HEK293 (cell line): ENCODE results near the gene MTPN.

ENCODE experiments used
- EGR2 ChIP-seq: fragments of 450-650 bp; formaldehyde crosslinking; IDR thresholded peaks from 2 replicates; pipeline ENCODE4 v1.5.1; 2016; ENCODE audit warnings: low read depth, missing biosample characterization, missing genetic modification characterization
- GLI4 ChIP-seq: fragments of 450-650 bp; formaldehyde crosslinking; IDR thresholded peaks from 2 replicates; pipeline ENCODE4 v1.5.1; 2016; ENCODE audit warnings: missing biosample characterization, missing genetic modification characterization
- PRDM10 ChIP-seq: fragments of 450-650 bp; formaldehyde crosslinking; IDR thresholded peaks from 2 replicates; pipeline ENCODE4 v1.5.1; 2016; ENCODE audit warnings: missing biosample characterization, missing genetic modification characterization
- ZFHX2 ChIP-seq: fragments of 450-650 bp; formaldehyde crosslinking; conservative IDR thresholded peaks from 2 replicates; pipeline ENCODE4 v1.5.1; 2016; ENCODE audit warnings: missing biosample characterization, missing genetic modification characterization
- ZFP37 ChIP-seq: fragments of 450-650 bp; formaldehyde crosslinking; IDR thresholded peaks from 2 replicates; pipeline ENCODE4 v1.5.1; 2016; ENCODE audit warnings: missing biosample characterization, missing genetic modification characterization
- ZNF121 ChIP-seq: fragments of 450-650 bp; formaldehyde crosslinking; IDR thresholded peaks from 2 replicates; pipeline ENCODE4 v1.5.1; 2016; ENCODE audit warnings: missing biosample characterization, missing genetic modification characterization
- ZNF184 ChIP-seq: fragments of 450-650 bp; IDR thresholded peaks from 2 replicates; pipeline ENCODE4 v1.5.1; 2018; ENCODE audit warnings: missing biosample characterization, mild to moderate bottlenecking, missing genetic modification characterization
- ZNF311 ChIP-seq: fragments of 450-650 bp; formaldehyde crosslinking; IDR thresholded peaks from 2 replicates; pipeline ENCODE4 v1.5.1; 2017; ENCODE audit warnings: missing biosample characterization, missing genetic modification characterization, borderline replicate concordance
- ZNF544 ChIP-seq: fragments of 450-650 bp; formaldehyde crosslinking; IDR thresholded peaks from 2 replicates; pipeline ENCODE4 v1.5.0; 2017; ENCODE audit warnings: missing biosample characterization, missing genetic modification characterization
- ZNF621 ChIP-seq: fragments of 450-650 bp; formaldehyde crosslinking; IDR thresholded peaks from 2 replicates; pipeline ENCODE4 v1.5.1; 2017; ENCODE audit warnings: missing biosample characterization, missing genetic modification characterization
- ZNF626 ChIP-seq: fragments of 450-650 bp; sonication (Bioruptor Pico); formaldehyde crosslinking; IDR thresholded peaks from 2 replicates; pipeline ENCODE4 v1.5.1; 2018; ENCODE audit warnings: missing biosample characterization, missing genetic modification characterization, inconsistent platforms
- TF ChIP-seq, protein P1 (sequence below): fragments of 450-650 bp; formaldehyde crosslinking; conservative IDR thresholded peaks from 2 replicates; pipeline ENCODE4 v1.5.1; 2016; ENCODE audit warnings: low read depth, missing biosample characterization, missing genetic modification characterization
- TF ChIP-seq, protein P2 (sequence below): fragments of 450-650 bp; formaldehyde crosslinking; IDR thresholded peaks from 2 replicates; pipeline ENCODE4 v1.5.1; 2016; ENCODE audit warnings: missing biosample characterization, missing genetic modification characterization
- TF ChIP-seq, protein P3 (sequence below): fragments of 450-650 bp; formaldehyde crosslinking; IDR thresholded peaks from 2 replicates; pipeline ENCODE4 v1.5.1; 2016; ENCODE audit warnings: missing biosample characterization, missing genetic modification characterization, borderline replicate concordance

MTPN gene

GRCh38 chr7:135976312-135977006, 700 bp downstream of the MTPN start (continued):
- TF ChIP-seq, protein P1, sequence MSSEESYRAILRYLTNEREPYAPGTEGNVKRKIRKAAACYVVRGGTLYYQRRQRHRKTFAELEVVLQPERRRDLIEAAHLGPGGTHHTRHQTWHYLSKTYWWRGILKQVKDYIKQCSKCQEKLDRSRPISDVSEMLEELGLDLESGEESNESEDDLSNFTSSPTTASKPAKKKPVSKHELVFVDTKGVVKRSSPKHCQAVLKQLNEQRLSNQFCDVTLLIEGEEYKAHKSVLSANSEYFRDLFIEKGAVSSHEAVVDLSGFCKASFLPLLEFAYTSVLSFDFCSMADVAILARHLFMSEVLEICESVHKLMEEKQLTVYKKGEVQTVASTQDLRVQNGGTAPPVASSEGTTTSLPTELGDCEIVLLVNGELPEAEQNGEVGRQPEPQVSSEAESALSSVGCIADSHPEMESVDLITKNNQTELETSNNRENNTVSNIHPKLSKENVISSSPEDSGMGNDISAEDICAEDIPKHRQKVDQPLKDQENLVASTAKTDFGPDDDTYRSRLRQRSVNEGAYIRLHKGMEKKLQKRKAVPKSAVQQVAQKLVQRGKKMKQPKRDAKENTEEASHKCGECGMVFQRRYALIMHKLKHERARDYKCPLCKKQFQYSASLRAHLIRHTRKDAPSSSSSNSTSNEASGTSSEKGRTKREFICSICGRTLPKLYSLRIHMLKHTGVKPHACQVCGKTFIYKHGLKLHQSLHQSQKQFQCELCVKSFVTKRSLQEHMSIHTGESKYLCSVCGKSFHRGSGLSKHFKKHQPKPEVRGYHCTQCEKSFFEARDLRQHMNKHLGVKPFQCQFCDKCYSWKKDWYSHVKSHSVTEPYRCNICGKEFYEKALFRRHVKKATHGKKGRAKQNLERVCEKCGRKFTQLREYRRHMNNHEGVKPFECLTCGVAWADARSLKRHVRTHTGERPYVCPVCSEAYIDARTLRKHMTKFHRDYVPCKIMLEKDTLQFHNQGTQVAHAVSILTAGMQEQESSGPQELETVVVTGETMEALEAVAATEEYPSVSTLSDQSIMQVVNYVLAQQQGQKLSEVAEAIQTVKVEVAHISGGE (tag by site-specific recombination): no peak
- TF ChIP-seq ZFP37 (tag by site-specific recombination): 0 out of 2 replicates have a peak, but pooled peaks have one; percentile 42
- TF ChIP-seq ZNF184 (tag by site-specific recombination): no peak
- TF ChIP-seq ZNF544 (tag by site-specific recombination): no peak
- no peak for TF ChIP-seq ZNF121 (tag by site-specific recombination)
- no peak for TF ChIP-seq ZNF311 (tag by site-specific recombination)
- TF ChIP-seq ZNF626 (tag by site-specific recombination): no peak
- TF ChIP-seq, protein P2, sequence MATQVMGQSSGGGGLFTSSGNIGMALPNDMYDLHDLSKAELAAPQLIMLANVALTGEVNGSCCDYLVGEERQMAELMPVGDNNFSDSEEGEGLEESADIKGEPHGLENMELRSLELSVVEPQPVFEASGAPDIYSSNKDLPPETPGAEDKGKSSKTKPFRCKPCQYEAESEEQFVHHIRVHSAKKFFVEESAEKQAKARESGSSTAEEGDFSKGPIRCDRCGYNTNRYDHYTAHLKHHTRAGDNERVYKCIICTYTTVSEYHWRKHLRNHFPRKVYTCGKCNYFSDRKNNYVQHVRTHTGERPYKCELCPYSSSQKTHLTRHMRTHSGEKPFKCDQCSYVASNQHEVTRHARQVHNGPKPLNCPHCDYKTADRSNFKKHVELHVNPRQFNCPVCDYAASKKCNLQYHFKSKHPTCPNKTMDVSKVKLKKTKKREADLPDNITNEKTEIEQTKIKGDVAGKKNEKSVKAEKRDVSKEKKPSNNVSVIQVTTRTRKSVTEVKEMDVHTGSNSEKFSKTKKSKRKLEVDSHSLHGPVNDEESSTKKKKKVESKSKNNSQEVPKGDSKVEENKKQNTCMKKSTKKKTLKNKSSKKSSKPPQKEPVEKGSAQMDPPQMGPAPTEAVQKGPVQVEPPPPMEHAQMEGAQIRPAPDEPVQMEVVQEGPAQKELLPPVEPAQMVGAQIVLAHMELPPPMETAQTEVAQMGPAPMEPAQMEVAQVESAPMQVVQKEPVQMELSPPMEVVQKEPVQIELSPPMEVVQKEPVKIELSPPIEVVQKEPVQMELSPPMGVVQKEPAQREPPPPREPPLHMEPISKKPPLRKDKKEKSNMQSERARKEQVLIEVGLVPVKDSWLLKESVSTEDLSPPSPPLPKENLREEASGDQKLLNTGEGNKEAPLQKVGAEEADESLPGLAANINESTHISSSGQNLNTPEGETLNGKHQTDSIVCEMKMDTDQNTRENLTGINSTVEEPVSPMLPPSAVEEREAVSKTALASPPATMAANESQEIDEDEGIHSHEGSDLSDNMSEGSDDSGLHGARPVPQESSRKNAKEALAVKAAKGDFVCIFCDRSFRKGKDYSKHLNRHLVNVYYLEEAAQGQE (tag by site-specific recombination): peak; percentile 70; the same call in 1 of the 2 replicates
- peak; percentile 97 for TF ChIP-seq PRDM10 (tag by site-specific recombination)
- peak; percentile 80 for TF ChIP-seq EGR2 (tag by site-specific recombination)
- TF ChIP-seq, protein P3, sequence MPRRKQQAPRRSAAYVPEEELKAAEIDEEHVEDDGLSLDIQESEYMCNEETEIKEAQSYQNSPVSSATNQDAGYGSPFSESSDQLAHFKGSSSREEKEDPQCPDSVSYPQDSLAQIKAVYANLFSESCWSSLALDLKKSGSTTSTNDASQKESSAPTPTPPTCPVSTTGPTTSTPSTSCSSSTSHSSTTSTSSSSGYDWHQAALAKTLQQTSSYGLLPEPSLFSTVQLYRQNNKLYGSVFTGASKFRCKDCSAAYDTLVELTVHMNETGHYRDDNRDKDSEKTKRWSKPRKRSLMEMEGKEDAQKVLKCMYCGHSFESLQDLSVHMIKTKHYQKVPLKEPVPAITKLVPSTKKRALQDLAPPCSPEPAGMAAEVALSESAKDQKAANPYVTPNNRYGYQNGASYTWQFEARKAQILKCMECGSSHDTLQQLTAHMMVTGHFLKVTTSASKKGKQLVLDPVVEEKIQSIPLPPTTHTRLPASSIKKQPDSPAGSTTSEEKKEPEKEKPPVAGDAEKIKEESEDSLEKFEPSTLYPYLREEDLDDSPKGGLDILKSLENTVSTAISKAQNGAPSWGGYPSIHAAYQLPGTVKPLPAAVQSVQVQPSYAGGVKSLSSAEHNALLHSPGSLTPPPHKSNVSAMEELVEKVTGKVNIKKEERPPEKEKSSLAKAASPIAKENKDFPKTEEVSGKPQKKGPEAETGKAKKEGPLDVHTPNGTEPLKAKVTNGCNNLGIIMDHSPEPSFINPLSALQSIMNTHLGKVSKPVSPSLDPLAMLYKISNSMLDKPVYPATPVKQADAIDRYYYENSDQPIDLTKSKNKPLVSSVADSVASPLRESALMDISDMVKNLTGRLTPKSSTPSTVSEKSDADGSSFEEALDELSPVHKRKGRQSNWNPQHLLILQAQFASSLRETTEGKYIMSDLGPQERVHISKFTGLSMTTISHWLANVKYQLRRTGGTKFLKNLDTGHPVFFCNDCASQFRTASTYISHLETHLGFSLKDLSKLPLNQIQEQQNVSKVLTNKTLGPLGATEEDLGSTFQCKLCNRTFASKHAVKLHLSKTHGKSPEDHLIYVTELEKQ (tag by site-specific recombination): no peak
- TF ChIP-seq GLI4 (tag by site-specific recombination): no peak
- peak; percentile 79; the same call in 1 of the 2 replicates for TF ChIP-seq ZFHX2 (tag by site-specific recombination)
- no peak for TF ChIP-seq ZNF621 (tag by site-specific recombination)
